ENCODE measurements around the gene C1QB.
A peak's percentile ranks its signal among the peaks of the same experiment; 100 is the strongest.

The C1QB gene

GRCh38 chr1:22611530-22611947 lies 41.5 kb upstream of the C1QB start:
- Histone ChIP-seq H3K27me3 (ENCODE audit: insufficient read depth, poor library complexity, severe bottlenecking) (peaks cover 37% of the 10 kb centered on the region), H3K4me3 (ENCODE audit: severe bottlenecking) (no peak overlapping the region), H3K27ac (ENCODE audit: poor library complexity, severe bottlenecking) (no peak overlapping the region), H3K4me1 (ENCODE audit: insufficient read depth, poor library complexity, severe bottlenecking) (no peaks in the 10 kb centered on the region), H3K9me3 (ENCODE audit: severe bottlenecking) (no peaks in the 10 kb centered on the region), H3K36me3 (ENCODE audit: low read depth) (no peaks in the 10 kb centered on the region)
- DNase-seq (ENCODE audit: low spot score), result no peak
- peak; percentile 70 for ATAC-seq (ENCODE audit: low read depth)
- no peak for TF ChIP-seq CTCF (IDR thresholded peaks at IDR 0.05; ENCODE audit: poor library complexity, severe bottlenecking)

- peaks cover 40% of the 10 kb centered on the region for H3K27me3 ChIP-seq (ENCODE audit: insufficient read depth, poor library complexity, severe bottlenecking)
Observed at GRCh38 chr1:22612671-22613571, 40.1 kb upstream of the C1QB start.

GRCh38 chr1:22613572-22613918 lies 39.5 kb upstream of the C1QB start:
- H3K36me3 ChIP-seq (ENCODE audit: low read depth), result no peaks in the 10 kb centered on the region
- DNase-seq (ENCODE audit: low spot score) (no peak), ATAC-seq (ENCODE audit: low read depth) (no peak)
- H3K4me1 ChIP-seq (ENCODE audit: insufficient read depth, poor library complexity, severe bottlenecking), result no peaks in the 10 kb centered on the region
- H3K27me3 ChIP-seq (ENCODE audit: insufficient read depth, poor library complexity, severe bottlenecking), result peaks cover 42% of the 10 kb centered on the region
- no peak overlapping the region for H3K27ac ChIP-seq (ENCODE audit: poor library complexity, severe bottlenecking)
- no peak for TF ChIP-seq CTCF (IDR thresholded peaks at IDR 0.05; ENCODE audit: poor library complexity, severe bottlenecking)
- no peaks in the 10 kb centered on the region for H3K9me3 ChIP-seq (ENCODE audit: severe bottlenecking)
- H3K4me3 ChIP-seq (ENCODE audit: severe bottlenecking), result no peak overlapping the region

More at GRCh38 chr1:22612671-22613571, 40.1 kb upstream of the C1QB start:
- ATAC-seq (ENCODE audit: low read depth) (no peak), DNase-seq (ENCODE audit: low spot score) (no peak)
- Histone ChIP-seq H3K4me3 (ENCODE audit: severe bottlenecking) (no peak overlapping the region), H3K27ac (ENCODE audit: poor library complexity, severe bottlenecking) (no peak overlapping the region), H3K4me1 (ENCODE audit: insufficient read depth, poor library complexity, severe bottlenecking) (no peaks in the 10 kb centered on the region), H3K36me3 (ENCODE audit: low read depth) (no peaks in the 10 kb centered on the region), H3K9me3 (ENCODE audit: severe bottlenecking) (no peaks in the 10 kb centered on the region)
- TF ChIP-seq CTCF (IDR thresholded peaks at IDR 0.05; ENCODE audit: poor library complexity, severe bottlenecking), result no peak

GRCh38 chr1:22613951-22614350 lies 39.1 kb upstream of the C1QB start:
- Histone ChIP-seq H3K36me3 (ENCODE audit: low read depth) (no peaks in the 10 kb centered on the region), H3K27me3 (ENCODE audit: insufficient read depth, poor library complexity, severe bottlenecking) (peaks cover 46% of the 10 kb centered on the region), H3K27ac (ENCODE audit: poor library complexity, severe bottlenecking) (no peak overlapping the region), H3K9me3 (ENCODE audit: severe bottlenecking) (no peaks in the 10 kb centered on the region), H3K4me1 (ENCODE audit: insufficient read depth, poor library complexity, severe bottlenecking) (no peaks in the 10 kb centered on the region), H3K4me3 (ENCODE audit: severe bottlenecking) (no peak overlapping the region)
- DNase-seq (ENCODE audit: low spot score) (no peak), ATAC-seq (ENCODE audit: low read depth) (no peak)
- no peak for TF ChIP-seq CTCF (IDR thresholded peaks at IDR 0.05; ENCODE audit: poor library complexity, severe bottlenecking)

- Histone ChIP-seq H3K27me3 (ENCODE audit: insufficient read depth, poor library complexity, severe bottlenecking) (peaks cover 63% of the 10 kb centered on the region), H3K36me3 (ENCODE audit: low read depth) (no peaks in the 10 kb centered on the region), H3K4me1 (ENCODE audit: insufficient read depth, poor library complexity, severe bottlenecking) (no peaks in the 10 kb centered on the region), H3K9me3 (ENCODE audit: severe bottlenecking) (no peaks in the 10 kb centered on the region), H3K4me3 (ENCODE audit: severe bottlenecking) (no peak overlapping the region), H3K27ac (ENCODE audit: poor library complexity, severe bottlenecking) (no peak overlapping the region)
- no peak for ATAC-seq (ENCODE audit: low read depth)
- no peak for TF ChIP-seq CTCF (IDR thresholded peaks at IDR 0.05; ENCODE audit: poor library complexity, severe bottlenecking)
- no peak for DNase-seq (ENCODE audit: low spot score)
Observed at GRCh38 chr1:22615886-22616285, 37.1 kb upstream of the C1QB start.
